HG02970 (cell line): ENCODE measurements around the gene ARID2.

Source experiments
- ATAC-seq: cut with Tn5 transposase; IDR thresholded peaks from one replicate; pipeline ENCODE4 v1.9.1; 2021; ENCODE audit warnings: mild to moderate bottlenecking, moderate library complexity, moderate number of reproducible peaks; ENCODE audit not compliant: unreplicated experiment, low FRiP score

The ARID2 gene

GRCh38 chr12:45915405-45915804 lies 185.9 kb downstream of the ARID2 start:
- no peak for ATAC-seq

- ATAC-seq = no peak
Measured at GRCh38 chr12:45918818-45919217, 189.3 kb downstream of the ARID2 start.

GRCh38 chr12:45928309-45928708 lies 198.8 kb downstream of the ARID2 start:
- no peak for ATAC-seq

GRCh38 chr12:45930369-45930768 lies 200.9 kb downstream of the ARID2 start:
- no peak for ATAC-seq

GRCh38 chr12:45933504-45933903 lies 204.0 kb downstream of the ARID2 start:
- ATAC-seq = no peak

- no peak for ATAC-seq
Measured at GRCh38 chr12:45934956-45935355, 205.4 kb downstream of the ARID2 start.

GRCh38 chr12:45938566-45938965 lies 209.1 kb downstream of the ARID2 start:
- no peak for ATAC-seq

- no peak for ATAC-seq
Measured at GRCh38 chr12:45939759-45940158, 210.3 kb downstream of the ARID2 start.

GRCh38 chr12:45944771-45945170 lies 215.3 kb downstream of the ARID2 start:
- no peak for ATAC-seq

- no peak for ATAC-seq
Measured at GRCh38 chr12:45946435-45946834, 216.9 kb downstream of the ARID2 start.

GRCh38 chr12:45948546-45948945 lies 219.0 kb downstream of the ARID2 start:
- ATAC-seq = no peak
